ENCODE data around the gene SIK3.

The SIK3 gene

GRCh38 chr11:116925050-116925449, 173.2 kb downstream of the SIK3 start:
- DNase-seq = no peak

GRCh38 chr11:116918925-116919655, 179.1 kb downstream of the SIK3 start:
- no peak for DNase-seq

DNA sequence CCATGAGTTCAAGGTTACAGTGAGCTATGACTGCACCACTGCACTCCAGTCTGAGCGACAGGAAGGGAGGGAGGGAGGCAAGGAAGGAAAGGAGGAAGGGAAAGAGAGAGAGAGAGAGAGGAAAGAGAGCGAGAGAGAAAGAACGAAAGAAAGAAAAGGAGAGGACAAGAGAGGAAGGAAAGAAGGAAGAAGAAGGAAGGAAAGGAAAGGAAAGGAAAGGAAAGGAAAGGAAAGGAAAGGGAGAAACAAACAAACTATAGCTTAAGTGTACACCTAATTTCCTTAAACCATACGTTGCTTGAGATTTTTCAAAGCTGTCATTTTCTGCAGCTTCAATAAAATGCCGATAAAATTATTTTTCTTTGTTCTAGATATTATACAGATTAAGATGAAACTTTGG, 180.6 kb downstream of the SIK3 start:
- no peak for DNase-seq

GRCh38 chr11:116916886-116917285, 181.3 kb downstream of the SIK3 start:
- no peak for DNase-seq

DNA sequence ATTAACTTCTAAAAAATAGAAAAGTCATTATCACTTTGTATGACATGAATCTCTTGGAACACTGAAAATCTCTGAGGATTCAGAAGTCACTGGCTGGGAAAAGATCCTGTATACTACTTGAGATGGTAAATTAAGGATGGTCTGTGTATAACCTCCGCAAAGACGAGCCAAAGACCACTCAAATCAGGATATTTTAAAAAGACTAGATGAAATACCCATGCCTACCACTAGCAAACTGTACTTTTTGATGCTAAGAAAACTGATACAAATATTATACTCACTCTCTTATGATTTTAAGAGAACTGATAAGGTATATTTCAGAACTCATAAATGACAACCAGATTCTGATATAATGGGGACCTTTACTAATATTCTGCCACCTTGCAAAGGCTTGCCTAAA, 182.2 kb downstream of the SIK3 start:
- DNase-seq = no peak

- no peak for DNase-seq
These were observed 185.2 kb downstream of the SIK3 start for GRCh38 chr11:116913000-116913399.

GRCh38 chr11:116911976-116912734, 186.1 kb downstream of the SIK3 start:
- no peak for DNase-seq

- no peak for DNase-seq
These were observed 187.4 kb downstream of the SIK3 start for GRCh38 chr11:116910847-116911246.

GRCh38 chr11:116910378-116910777, 187.8 kb downstream of the SIK3 start:
- no peak for DNase-seq

DNA sequence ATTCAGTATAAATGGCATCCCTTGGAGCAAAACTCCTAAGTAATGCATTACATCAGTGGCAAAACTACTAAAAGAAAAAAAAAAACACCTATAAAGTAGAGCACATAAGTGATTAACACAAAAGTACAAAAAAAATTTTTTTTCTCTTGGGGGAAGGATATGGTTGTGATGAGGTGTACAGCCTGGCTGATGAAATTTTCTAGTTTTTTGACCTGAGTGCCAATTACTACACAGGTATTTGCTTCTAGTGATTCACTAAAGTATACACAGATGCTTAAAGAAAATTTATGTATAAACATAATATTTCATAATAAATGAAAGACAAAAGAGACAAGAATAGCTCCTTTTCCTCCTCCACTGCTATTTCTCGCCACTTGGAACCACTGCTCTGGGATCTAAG, 189.0 kb downstream of the SIK3 start:
- DNase-seq = no peak

- DNase-seq = no peak
These were observed 191.7 kb downstream of the SIK3 start for GRCh38 chr11:116906479-116906878.

GRCh38 chr11:116903090-116903489, 195.1 kb downstream of the SIK3 start:
- DNase-seq = no peak

DNA sequence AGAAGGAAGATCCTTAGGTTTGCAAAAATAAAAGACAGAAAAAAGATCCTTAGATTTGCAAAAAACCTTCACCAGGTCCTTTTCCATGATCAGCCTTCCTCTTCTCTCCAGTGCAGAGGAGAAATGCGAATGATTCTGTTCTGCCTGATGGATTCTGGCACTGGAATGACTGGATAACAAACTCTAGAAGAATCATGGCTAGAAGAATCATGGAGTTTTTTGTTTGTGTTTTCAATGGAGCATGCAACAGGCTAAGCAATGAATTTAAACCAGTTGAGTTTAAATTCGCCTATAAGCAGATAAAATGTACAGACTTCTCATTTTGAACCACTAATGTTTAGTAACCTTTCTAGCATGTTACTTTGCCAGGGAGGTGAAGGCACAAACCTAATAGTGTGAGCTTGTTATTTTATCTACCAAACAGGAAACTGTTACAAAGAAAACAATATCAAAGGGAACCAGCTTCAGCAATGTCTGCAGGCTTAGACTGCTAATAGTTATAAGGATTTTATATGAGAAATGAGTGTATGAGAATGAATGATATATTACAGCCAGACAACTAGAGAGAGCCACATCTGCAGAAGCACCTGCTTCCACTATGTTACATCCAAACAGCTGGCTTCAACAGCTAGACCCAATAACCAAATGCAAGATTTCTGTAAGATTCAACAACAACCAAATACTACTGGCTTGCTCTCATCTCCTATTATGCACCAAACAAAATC, 196.1 kb downstream of the SIK3 start:
- no peak for DNase-seq

DNA sequence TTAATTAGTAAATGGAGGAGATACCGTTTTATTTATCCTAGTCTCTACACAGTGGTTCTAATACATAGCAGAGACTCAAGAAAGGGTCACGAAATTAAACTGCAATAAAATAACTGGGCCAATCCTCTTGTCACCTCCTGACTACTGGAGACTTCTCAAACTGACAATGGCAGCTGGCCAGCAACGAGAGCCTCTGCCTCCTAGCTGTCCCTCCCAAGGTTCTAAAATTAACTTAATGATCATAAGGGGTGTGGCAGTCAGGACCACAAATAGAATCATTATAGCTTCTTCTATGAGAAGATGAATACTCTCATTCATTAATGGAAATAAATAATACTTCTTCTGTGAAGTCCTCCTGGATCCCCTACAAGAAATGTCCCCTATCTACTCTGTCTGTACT, 197.0 kb downstream of the SIK3 start:
- no peak for DNase-seq

- DNase-seq = no peak
These were observed 202.0 kb downstream of the SIK3 start for GRCh38 chr11:116896211-116896610.

GRCh38 chr11:116895048-116895757, 203.0 kb downstream of the SIK3 start:
- no peak for DNase-seq

- no peak for DNase-seq
These were observed 204.3 kb downstream of the SIK3 start for GRCh38 chr11:116893906-116894305.

GRCh38 chr11:116893437-116893836, 204.8 kb downstream of the SIK3 start:
- DNase-seq = no peak

DNA sequence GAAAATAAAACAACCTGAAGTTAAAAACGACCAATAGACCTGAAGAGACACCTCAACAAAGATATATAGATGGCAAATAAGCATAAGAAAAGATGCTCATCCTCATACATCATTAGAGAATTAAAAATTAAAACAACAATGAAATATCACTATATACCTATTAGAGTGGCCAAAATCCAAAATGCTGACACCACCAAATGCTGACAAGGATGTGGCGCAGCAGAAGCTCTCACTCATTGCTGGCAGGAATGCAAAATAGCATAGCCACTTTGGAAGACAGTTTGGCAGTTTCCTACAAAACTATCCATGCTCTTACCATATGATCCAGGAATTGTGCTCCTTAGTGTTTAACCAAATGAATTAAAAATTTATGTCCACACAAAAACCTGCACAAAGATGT, 205.9 kb downstream of the SIK3 start:
- DNase-seq = no peak

DNA sequence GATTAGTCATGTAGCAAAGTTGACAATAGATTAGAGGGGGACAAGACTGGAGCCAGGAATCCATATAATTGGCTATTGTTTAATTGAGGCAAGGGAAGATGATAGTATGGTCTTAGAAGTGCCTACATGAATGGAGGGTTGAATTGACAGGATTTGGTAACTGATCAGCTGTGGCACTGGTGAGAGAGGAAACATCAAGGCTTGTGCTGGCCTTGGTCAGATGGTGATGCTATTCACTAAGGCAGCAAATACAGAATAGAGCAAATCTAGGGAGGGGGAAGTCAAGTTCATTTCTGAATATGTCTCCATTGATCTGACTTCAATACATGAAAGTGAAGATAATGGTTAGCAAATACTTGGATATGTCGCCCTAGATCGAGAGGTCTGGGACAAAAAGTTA, 206.5 kb downstream of the SIK3 start:
- no peak for DNase-seq

GRCh38 chr11:116890607-116891006, 207.6 kb downstream of the SIK3 start:
- DNase-seq = no peak

DNA sequence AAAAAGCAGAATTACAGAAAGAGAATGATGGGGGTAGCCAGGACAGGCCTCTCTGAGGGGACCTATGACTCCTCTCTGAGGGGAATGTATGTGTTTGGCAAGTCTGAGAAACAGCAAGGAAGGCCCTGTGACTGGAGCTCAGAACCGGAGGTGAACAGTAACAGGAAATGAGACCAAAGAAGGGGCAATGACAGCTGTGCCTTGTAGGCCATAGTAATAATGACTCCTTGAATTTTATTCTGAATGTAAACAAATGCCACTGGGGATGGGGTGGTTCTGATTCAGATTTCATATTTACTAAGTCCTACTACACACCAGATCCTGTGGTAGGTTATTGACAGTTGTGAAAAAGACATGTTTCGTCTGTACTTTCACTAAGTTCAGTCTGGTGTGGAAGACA, 208.0 kb downstream of the SIK3 start:
- no peak for DNase-seq

- DNase-seq = no peak
These were observed 209.2 kb downstream of the SIK3 start for GRCh38 chr11:116888884-116889549.

Measured in NCI-H1436 (cell line).